Measurements from ENCODE around the gene FLT3LG. TPM values are rescaled to one million over a fixed set of nuclear protein-coding genes. Genes with fewer than 3 reads are reported as not detected.

The FLT3LG gene
- total RNA-seq, 2 donors from 2014 or later = 2.9 to 10.7 TPM

- WGBS = 73% methylated on average over 13 of the region's 13 CpGs
- Histone ChIP-seq H3K4me1 (replicated peaks) (no peaks in the 10 kb centered on the region), H3K27me3 (replicated peaks; ENCODE audit: insufficient read depth) (no peaks in the 10 kb centered on the region), H3K9me3 (no peaks in the 10 kb centered on the region), H3K27ac (no peak overlapping the region), H3K36me3 (no peaks in the 10 kb centered on the region), H3K4me3 (no peak overlapping the region)
- TF ChIP-seq POLR2AphosphoS5 (IDR thresholded peaks at IDR 0.05) (no peak), CTCF (IDR thresholded peaks at IDR 0.05) (no peak), POLR2A (IDR thresholded peaks at IDR 0.05) (no peak)
- intact Hi-C loops (cut with DNase I) = no loop called here
- no peak for DNase-seq (ENCODE audit: low spot score)
These were observed 46.8 kb downstream of the FLT3LG start for GRCh38 chr19:49520705-49521319.

GRCh38 chr19:49524812-49525455, 50.9 kb downstream of the FLT3LG start:
- no peak for TF ChIP-seq CTCF (IDR thresholded peaks at IDR 0.05)
- TF ChIP-seq POLR2AphosphoS5 (IDR thresholded peaks at IDR 0.05) = no peak
- no peak for TF ChIP-seq POLR2A (IDR thresholded peaks at IDR 0.05)
- Histone ChIP-seq H3K27ac (no peak overlapping the region), H3K27me3 (replicated peaks; ENCODE audit: insufficient read depth) (no peaks in the 10 kb centered on the region), H3K4me3 (no peak overlapping the region), H3K9me3 (no peaks in the 10 kb centered on the region), H3K36me3 (no peaks in the 10 kb centered on the region), H3K4me1 (replicated peaks) (no peaks in the 10 kb centered on the region)
- DNase-seq (ENCODE audit: low spot score) = no peak
- intact Hi-C loops (cut with DNase I) = no loop called here
- WGBS = 78% methylated on average over 22 of the region's 22 CpGs

DNA sequence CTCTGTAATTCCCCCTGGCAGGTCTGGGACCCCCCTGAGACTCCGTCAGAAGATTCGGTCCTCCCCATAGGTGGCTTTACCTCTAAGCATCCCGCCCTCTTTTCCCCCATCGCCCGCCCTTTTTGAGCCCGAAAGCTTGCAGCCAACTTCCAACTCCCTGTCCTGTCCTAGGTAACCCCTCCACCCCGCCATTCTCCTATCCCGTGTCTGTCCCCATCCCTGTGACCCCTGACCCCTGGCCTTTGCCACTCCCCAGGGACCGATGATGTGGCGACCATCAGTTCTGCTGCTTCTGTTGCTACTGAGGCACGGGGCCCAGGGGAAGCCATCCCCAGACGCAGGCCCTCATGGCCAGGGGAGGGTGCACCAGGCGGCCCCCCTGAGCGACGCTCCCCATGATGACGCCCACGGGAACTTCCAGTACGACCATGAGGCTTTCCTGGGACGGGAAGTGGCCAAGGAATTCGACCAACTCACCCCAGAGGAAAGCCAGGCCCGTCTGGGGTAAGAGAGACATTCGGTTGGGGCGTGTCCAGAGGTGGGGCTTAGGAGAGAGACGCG, 54.3 kb downstream of the FLT3LG start:
- DNase-seq (ENCODE audit: low spot score) = no peak
- WGBS = 63% methylated on average over 24 of the region's 25 CpGs
- TF ChIP-seq CTCF (IDR thresholded peaks at IDR 0.05) (no peak), POLR2AphosphoS5 (IDR thresholded peaks at IDR 0.05) (no peak), POLR2A (IDR thresholded peaks at IDR 0.05) (no peak)
- Histone ChIP-seq H3K36me3 (no peaks in the 10 kb centered on the region), H3K27ac (no peak overlapping the region), H3K4me1 (replicated peaks) (no peaks in the 10 kb centered on the region), H3K4me3 (peak overlapping the region; percentile 18 to 29), H3K9me3 (no peaks in the 10 kb centered on the region), H3K27me3 (replicated peaks; ENCODE audit: insufficient read depth) (no peaks in the 10 kb centered on the region)
- intact Hi-C loops (cut with DNase I) = no loop called here

- Histone ChIP-seq H3K4me3 (no peak overlapping the region), H3K9me3 (no peaks in the 10 kb centered on the region), H3K36me3 (no peaks in the 10 kb centered on the region), H3K27me3 (replicated peaks; ENCODE audit: insufficient read depth) (no peaks in the 10 kb centered on the region), H3K27ac (no peak overlapping the region), H3K4me1 (replicated peaks) (no peaks in the 10 kb centered on the region)
- TF ChIP-seq POLR2A (IDR thresholded peaks at IDR 0.05) (no peak), CTCF (IDR thresholded peaks at IDR 0.05) (no peak), POLR2AphosphoS5 (IDR thresholded peaks at IDR 0.05) (no peak)
- no peak for DNase-seq (ENCODE audit: low spot score)
- intact Hi-C loops (cut with DNase I) = no loop called here
- WGBS = 88% methylated on average over 7 of the region's 7 CpGs
These were observed 56.7 kb downstream of the FLT3LG start for GRCh38 chr19:49530708-49531107.

Data from prostate gland (tissue), 2 donors.